Upper lobe of right lung (tissue), 1 donor: Measurements from ENCODE around the gene SARM1. TPM values are rescaled to one million over a fixed set of nuclear protein-coding genes. Genes with fewer than 3 reads are reported as not detected.
A peak's percentile ranks its signal among the peaks of the same experiment; 100 is the strongest.

Experiments
- ATAC-seq: fragments of 200-7000 bp; cut with Tn5 transposase; one replicate; pipeline ENCODE4 v1.9.1; 2020; ENCODE audit warnings: mild to moderate bottlenecking, moderate library complexity
- DNase-seq: peaks from one replicate; pipeline ENCODE4 v3.0.0-alpha.2; 2020
- H3K27ac ChIP-seq: fragments of 200-600 bp; one replicate; pipeline ENCODE4 v1.8.0; 2022
- H3K27me3 ChIP-seq: fragments of 200-600 bp; one replicate; pipeline ENCODE4 v1.8.0; 2022; ENCODE audit warnings: mild to moderate bottlenecking
- H3K36me3 ChIP-seq: fragments of 200-600 bp; one replicate; pipeline ENCODE4 v1.8.0; 2022
- H3K4me1 ChIP-seq: fragments of 200-600 bp; one replicate; pipeline ENCODE4 v1.8.0; 2022
- H3K4me3 ChIP-seq: fragments of 200-600 bp; one replicate; pipeline ENCODE4 v1.8.0; 2022; ENCODE audit warnings: mild to moderate bottlenecking
- H3K9me3 ChIP-seq: fragments of 200-600 bp; one replicate; pipeline ENCODE4 v1.8.0; 2022
- CTCF ChIP-seq: fragments of 200-600 bp; IDR thresholded peaks from one replicate; pipeline ENCODE4 v1.8.0; 2022; ENCODE audit warnings: antibody characterized with exemption
- intact Hi-C: fragments of 100-400 bp; cut with DNase I; formaldehyde crosslinking; loops from one replicate; pipeline ENCODE4 v1.11.0; 2022
- total RNA-seq: library from RNA; stranded (reverse); fragmentation: NEBNext Ultra II Directional; extraction: Animal tissue kit (Norgen Biotek cat#: 25700); gene quantifications from one replicate; pipeline ENCODE4 v1.2.1, GENCODE V29; 2021
- donor health status: DM: no; HTN: yes; CAD: no; lungs with severe emphysema.

The SARM1 gene
- total RNA-seq, 1 donor from 2014 or later = 14.4 TPM

- peaks cover under 1% of the 10 kb centered on the region for H3K4me1 ChIP-seq
- TF ChIP-seq CTCF = no peak
- H3K27me3 ChIP-seq = no peaks in the 10 kb centered on the region
- no peaks in the 10 kb centered on the region for H3K9me3 ChIP-seq
- H3K27ac ChIP-seq = no peak overlapping the region
- no peak for DNase-seq
- H3K36me3 ChIP-seq = peaks cover 20% of the 10 kb centered on the region
- intact Hi-C loops = no loop called here
- ATAC-seq = no peak
- H3K4me3 ChIP-seq = no peak overlapping the region
Measured at GRCh38 chr17:28399808-28400207, 28.3 kb downstream of the SARM1 start.

GRCh38 chr17:28402224-28402630 is 30.7 kb downstream of the SARM1 start:
- Histone ChIP-seq H3K27me3 (no peaks in the 10 kb centered on the region), H3K4me1 (peaks cover 14% of the 10 kb centered on the region), H3K27ac (no peak overlapping the region), H3K9me3 (no peaks in the 10 kb centered on the region), H3K4me3 (no peak overlapping the region), H3K36me3 (peaks cover 10% of the 10 kb centered on the region)
- intact Hi-C loops = no loop called here
- TF ChIP-seq CTCF = no peak
- ATAC-seq = no peak
- no peak for DNase-seq

- H3K4me1 ChIP-seq = peaks cover 14% of the 10 kb centered on the region
- no peaks in the 10 kb centered on the region for H3K27me3 ChIP-seq
- intact Hi-C loops = no loop called here
- ATAC-seq (no peak), DNase-seq (no peak)
- H3K4me3 ChIP-seq = no peak overlapping the region
- no peaks in the 10 kb centered on the region for H3K9me3 ChIP-seq
- peaks cover 10% of the 10 kb centered on the region for H3K36me3 ChIP-seq
- TF ChIP-seq CTCF = no peak
- H3K27ac ChIP-seq = no peak overlapping the region
Measured at GRCh38 chr17:28402844-28403243, 31.4 kb downstream of the SARM1 start.

- no peak for TF ChIP-seq CTCF
- peaks cover 10% of the 10 kb centered on the region for H3K36me3 ChIP-seq
- no peaks in the 10 kb centered on the region for H3K9me3 ChIP-seq
- intact Hi-C loops = no loop called here
- H3K4me3 ChIP-seq = no peak overlapping the region
- H3K27me3 ChIP-seq = no peaks in the 10 kb centered on the region
- DNase-seq = no peak
- H3K4me1 ChIP-seq = peaks cover 14% of the 10 kb centered on the region
- no peak for ATAC-seq
- H3K27ac ChIP-seq = no peak overlapping the region
Measured at GRCh38 chr17:28404007-28404406, 32.5 kb downstream of the SARM1 start.

GRCh38 chr17:28404461-28404811 is 32.9 kb downstream of the SARM1 start:
- Histone ChIP-seq H3K27me3 (no peaks in the 10 kb centered on the region), H3K27ac (no peak overlapping the region), H3K4me3 (no peak overlapping the region), H3K36me3 (peaks cover 10% of the 10 kb centered on the region), H3K9me3 (no peaks in the 10 kb centered on the region), H3K4me1 (peaks cover 14% of the 10 kb centered on the region)
- TF ChIP-seq CTCF = no peak
- intact Hi-C loops = no loop called here
- no peak for ATAC-seq
- DNase-seq = peak; percentile 44
